NCI-H460 (cell line): ENCODE data around the gene TBCK. TPM values are rescaled to one million over a fixed set of nuclear protein-coding genes. Genes with fewer than 3 reads are reported as not detected.

Experiments
- DNase-seq: peaks from one replicate; pipeline ENCODE4 v3.0.0-alpha.2; 2016; ENCODE audit warnings: low read depth; ENCODE audit errors: extremely low read depth
- total RNA-seq: library from RNA; depleted of rRNA; stranded (reverse); fragments of >200 nt; shearing (Covaris generic); gene quantifications from 2 replicates; pipeline ENCODE4 v1.2.3, GENCODE V29; 2014

The TBCK gene
- total RNA-seq, 1 experiment from 2014 or later, result 17.4 TPM

- no peak for DNase-seq
Measured at GRCh38 chr4:106051514-106051913, 264.5 kb downstream of the TBCK start.

GRCh38 chr4:106049490-106049889 is 266.5 kb downstream of the TBCK start:
- no peak for DNase-seq

- DNase-seq, result no peak
Measured at GRCh38 chr4:106048250-106048971, 267.6 kb downstream of the TBCK start.

GRCh38 chr4:106046083-106046482 is 269.9 kb downstream of the TBCK start:
- DNase-seq, result no peak

- no peak for DNase-seq
Measured at GRCh38 chr4:106041294-106042002, 274.6 kb downstream of the TBCK start.

GRCh38 chr4:106039796-106040195 is 276.2 kb downstream of the TBCK start:
- no peak for DNase-seq

- no peak for DNase-seq
Measured at GRCh38 chr4:106038908-106039307, 277.1 kb downstream of the TBCK start.

GRCh38 chr4:106038012-106038411 is 278.0 kb downstream of the TBCK start:
- no peak for DNase-seq

- DNase-seq, result no peak
Measured at GRCh38 chr4:106036848-106037247, 279.2 kb downstream of the TBCK start.

- DNase-seq, result no peak
Measured at GRCh38 chr4:106036334-106036733, 279.7 kb downstream of the TBCK start.

- DNase-seq, result no peak
Measured at GRCh38 chr4:106035204-106035603, 280.8 kb downstream of the TBCK start.

GRCh38 chr4:106034751-106035150 is 281.3 kb downstream of the TBCK start:
- no peak for DNase-seq

GRCh38 chr4:106034220-106034619 is 281.8 kb downstream of the TBCK start:
- DNase-seq, result no peak

GRCh38 chr4:106033469-106033868 is 282.5 kb downstream of the TBCK start:
- DNase-seq, result no peak

- no peak for DNase-seq
Measured at GRCh38 chr4:106032851-106033286, 283.1 kb downstream of the TBCK start.

GRCh38 chr4:106022454-106022853 is 293.6 kb downstream of the TBCK start:
- no peak for DNase-seq

- no peak for DNase-seq
Measured at GRCh38 chr4:106021737-106022410, 294.1 kb downstream of the TBCK start.

- no peak for DNase-seq
Measured at GRCh38 chr4:106019771-106020170, 296.2 kb downstream of the TBCK start.

- no peak for DNase-seq
Measured at GRCh38 chr4:106017975-106018374, 298.0 kb downstream of the TBCK start.

GRCh38 chr4:106011387-106011786 is 304.6 kb downstream of the TBCK start:
- DNase-seq, result no peak

- DNase-seq, result no peak
Measured at GRCh38 chr4:106010761-106011160, 305.2 kb downstream of the TBCK start.

- DNase-seq, result no peak
Measured at GRCh38 chr4:106002994-106003393, 313.0 kb downstream of the TBCK start.
